SU-DHL-6 (cell line): ENCODE results near the gene PCDHAC1.

ENCODE experiments used
- H2AFZ ChIP-seq: fragments of 200-600 bp; sonication (generic); 2 replicates; pipeline ENCODE4 v1.6.1; 2014; ENCODE audit warnings: low read depth, mild to moderate bottlenecking, moderate library complexity, mixed read lengths, antibody characterized with exemption, low read length; ENCODE audit not compliant: severe bottlenecking
- H3F3A ChIP-seq: fragments of 200-600 bp; shearing (Covaris generic); 2 replicates; pipeline ENCODE4 v1.6.0; 2016; ENCODE audit warnings: antibody characterized with exemption, mild to moderate bottlenecking; ENCODE audit not compliant: insufficient read depth
- H3K27ac ChIP-seq: fragments of 200-600 bp; sonication (generic); 2 replicates; pipeline ENCODE4 v1.5.1; 2016; ENCODE audit warnings: low read depth, mild to moderate bottlenecking, low read length, moderate library complexity, mixed read lengths
- H3K27me3 ChIP-seq: fragments of 200-600 bp; sonication (generic), shearing (Covaris generic); 2 replicates; pipeline ENCODE4 v1.6.0; 2014; ENCODE audit warnings: mild to moderate bottlenecking, low read length
- H3K36me3 ChIP-seq: fragments of 200-600 bp; sonication (generic); 2 replicates; pipeline ENCODE4 v1.6.1; 2014; ENCODE audit warnings: mild to moderate bottlenecking, low read length, mixed read lengths
- H3K4me2 ChIP-seq: fragments of 300-600, 200-600 bp; shearing (Covaris generic), sonication (generic); 2 replicates; pipeline ENCODE4 v1.6.0; 2014; ENCODE audit warnings: low read length, low read depth, mild to moderate bottlenecking; ENCODE audit not compliant: poor library complexity, severe bottlenecking
- H3K4me3 ChIP-seq: fragments of 200-600 bp; sonication (generic); 2 replicates; pipeline ENCODE4 v1.5.1; 2014; ENCODE audit warnings: antibody characterized with exemption, low read length, mild to moderate bottlenecking, mixed read lengths; ENCODE audit not compliant: insufficient read depth, poor library complexity, severe bottlenecking
- H3K79me2 ChIP-seq: fragments of 200-600 bp; sonication (generic); 2 replicates; pipeline ENCODE4 v1.6.1; 2014; ENCODE audit warnings: mild to moderate bottlenecking, low read length, moderate library complexity; ENCODE audit not compliant: insufficient read depth
- H3K9ac ChIP-seq: fragments of 200-600 bp; sonication (generic); 2 replicates; pipeline ENCODE4 v1.7.0; 2014; ENCODE audit warnings: mild to moderate bottlenecking, low read length
- H3K9me2 ChIP-seq: fragments of 200-600 bp; sonication (generic); replicated peaks from 2 replicates; pipeline ENCODE4 v1.6.1; 2014; ENCODE audit warnings: low read length; ENCODE audit not compliant: insufficient read depth
- H3K9me3 ChIP-seq: fragments of 200-600 bp; sonication (generic); 2 replicates; pipeline ENCODE4 v1.6.1; 2014; ENCODE audit warnings: low read length, mixed read lengths; ENCODE audit not compliant: insufficient read depth
- H4K20me1 ChIP-seq: fragments of 200-600 bp; sonication (generic); 2 replicates; pipeline ENCODE4 v1.6.1; 2014; ENCODE audit warnings: low read depth, mild to moderate bottlenecking, antibody characterized with exemption, low read length, moderate library complexity, mixed read lengths
- CTCF ChIP-seq: fragments of 200-600 bp; sonication (generic); IDR thresholded peaks from one replicate; pipeline ENCODE4 v1.5.1; 2017; ENCODE audit warnings: antibody characterized with exemption, mild to moderate bottlenecking, low read length, moderate library complexity; ENCODE audit not compliant: insufficient read depth, poor library complexity, severe bottlenecking
- EZH2phosphoT487 ChIP-seq: fragments of 200-600 bp; sonication (generic), shearing (Covaris generic); conservative IDR thresholded peaks from 2 replicates; pipeline ENCODE4 v1.6.1; 2018; ENCODE audit warnings: mild to moderate bottlenecking, antibody characterized with exemption, low read length, moderate library complexity, mixed read lengths

PCDHAC1 gene

DNA sequence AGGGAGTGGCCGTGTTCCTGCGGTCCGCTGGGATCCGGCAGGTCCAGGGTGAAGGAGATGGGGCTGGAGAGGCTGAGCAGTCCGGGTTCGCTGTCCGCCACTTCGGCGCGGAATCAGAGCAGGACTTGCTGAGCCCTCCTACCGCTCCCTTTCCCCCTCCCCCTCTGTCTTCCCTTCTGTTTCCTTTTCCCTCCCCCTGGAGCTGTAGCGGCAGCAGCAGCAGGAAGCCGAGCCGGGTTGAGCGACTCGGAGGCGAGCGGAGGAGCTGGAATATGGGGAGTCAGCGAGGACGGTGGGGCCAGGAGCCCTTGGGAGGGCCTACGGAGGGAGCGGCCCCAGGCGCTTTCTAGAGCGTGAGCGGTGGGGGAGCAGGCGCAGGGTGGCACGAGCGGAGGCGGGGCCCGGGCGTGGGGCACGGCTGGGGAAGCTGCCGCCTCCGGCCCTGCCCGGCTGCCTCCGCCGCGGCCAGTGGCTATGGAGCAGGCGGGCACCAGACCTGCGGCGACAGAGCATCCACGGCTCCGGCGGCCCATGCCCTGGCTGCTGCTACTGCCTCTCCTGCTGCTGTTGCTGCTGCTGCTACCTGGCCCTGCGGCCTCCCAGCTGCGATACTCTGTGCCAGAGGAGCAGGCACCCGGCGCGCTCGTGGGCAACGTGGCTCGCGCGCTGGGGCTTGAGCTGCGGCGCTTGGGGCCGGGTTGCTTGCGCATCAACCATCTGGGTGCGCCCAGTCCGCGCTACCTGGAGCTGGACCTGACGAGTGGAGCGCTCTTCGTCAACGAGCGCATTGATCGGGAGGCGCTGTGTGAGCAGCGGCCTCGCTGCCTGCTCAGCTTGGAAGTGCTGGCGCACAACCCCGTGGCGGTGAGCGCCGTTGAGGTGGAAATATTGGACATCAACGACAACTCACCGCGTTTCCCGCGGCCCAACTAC is 40.5 kb downstream of the PCDHAC1 start, which contains the start of gene PCDHAC2:
Gene PCDHAC2, plus strand, starts transcription at position 184 of the 933 bp plus-strand sequence. Its CDS starts 291 bp downstream, at position 475.
- Histone ChIP-seq H3K9me2 (no peaks in the 10 kb centered on the region), H4K20me1 (no peaks in the 10 kb centered on the region), H3K27ac (no peak within 1 kb of the TSS), H2AFZ (no peak within 1 kb of the TSS), H3K36me3 (no peaks in the 10 kb centered on the region), H3K9ac (no peak within 1 kb of the TSS), H3F3A (no peaks in the 10 kb centered on the region), H3K9me3 (no peaks in the 10 kb centered on the region), H3K4me3 (no peak within 1 kb of the TSS), H3K4me2 (no peak within 1 kb of the TSS), H3K79me2 (no peaks in the 10 kb centered on the region), H3K27me3 (no peaks in the 10 kb centered on the region)
- TF ChIP-seq CTCF = no peak
- TF ChIP-seq EZH2phosphoT487 = no peak

GRCh38 chr5:140967226-140967893 is 41.3 kb downstream of the PCDHAC1 start:
- Histone ChIP-seq H2AFZ (no peak overlapping the region), H3K27me3 (no peaks in the 10 kb centered on the region), H3K79me2 (no peaks in the 10 kb centered on the region), H3K4me2 (no peak overlapping the region), H3K9me3 (no peaks in the 10 kb centered on the region), H3F3A (no peaks in the 10 kb centered on the region), H3K36me3 (no peaks in the 10 kb centered on the region), H3K27ac (no peak overlapping the region), H4K20me1 (no peaks in the 10 kb centered on the region), H3K4me3 (no peak overlapping the region), H3K9ac (no peak overlapping the region), H3K9me2 (no peaks in the 10 kb centered on the region)
- TF ChIP-seq CTCF (no peak), EZH2phosphoT487 (no peak)

DNA sequence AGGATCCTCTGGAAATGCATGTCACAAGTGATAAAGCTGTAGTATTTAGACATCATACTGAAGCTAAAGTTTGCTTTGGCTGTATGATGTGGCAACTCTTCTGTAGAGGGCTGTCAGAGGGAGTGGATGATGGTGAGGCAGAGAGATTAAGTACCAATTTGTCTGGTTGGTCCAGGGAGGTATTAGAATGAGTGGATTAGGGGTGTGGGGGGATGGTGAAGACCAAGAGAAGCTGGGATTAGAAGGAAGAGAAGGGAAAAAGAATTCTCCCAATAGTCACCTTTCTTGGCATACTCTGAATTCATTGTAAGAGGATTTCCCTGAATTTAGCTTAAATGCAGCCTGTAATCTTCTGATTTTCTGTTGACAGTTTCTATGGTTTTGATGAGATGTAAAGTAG is 43.8 kb downstream of the PCDHAC1 start:
- no peak overlapping the region for H3K4me3 ChIP-seq
- no peaks in the 10 kb centered on the region for H3F3A ChIP-seq
- H3K36me3 ChIP-seq = no peaks in the 10 kb centered on the region
- no peak overlapping the region for H3K9ac ChIP-seq
- H3K27me3 ChIP-seq = no peaks in the 10 kb centered on the region
- H3K9me3 ChIP-seq = no peaks in the 10 kb centered on the region
- H3K79me2 ChIP-seq = no peaks in the 10 kb centered on the region
- H4K20me1 ChIP-seq = no peaks in the 10 kb centered on the region
- no peaks in the 10 kb centered on the region for H3K9me2 ChIP-seq
- H3K4me2 ChIP-seq = no peak overlapping the region
- H3K27ac ChIP-seq = no peak overlapping the region
- H2AFZ ChIP-seq = no peak overlapping the region
- TF ChIP-seq CTCF (no peak), EZH2phosphoT487 (no peak)
